ENCODE results near the gene APLF. TPM values are rescaled to one million over a fixed set of nuclear protein-coding genes. Genes with fewer than 3 reads are reported as not detected.
"Not testable (repeated sequence)": the region's sequence is repeated elsewhere in the genome, so short reads cannot be mapped to it uniquely, and the experiment has no call there.

The APLF gene
- total RNA-seq, 2 experiments from 2014 or later = 3.0 to 3.1 TPM

GRCh38 chr2:68488605-68489004 is 21.2 kb downstream of the APLF start:
- H3K27me3 Mint-ChIP-seq; H3K4me3 Mint-ChIP-seq; H3K36me3 Mint-ChIP-seq; POLR2A ChIA-PET; DNase-seq; H3K4me1 Mint-ChIP-seq (ENCODE audit: low read depth); H3K9me3 Mint-ChIP-seq; H3K27ac Mint-ChIP-seq: not testable (repeated sequence)
- intact Hi-C loops (cut with micrococcal nuclease) = loop anchor here (5.0 kb wide), 1 partner anchor 439 kb away; no protein-coding TSS in a partner anchor
- CTCF ChIA-PET = interaction anchor here (1.0 to 2.6 kb wide), 8 partner anchors 9 to 455 kb away, joined by 4 to 37 read pairs (median 12); no protein-coding TSS in a partner anchor

- intact Hi-C loops (cut with micrococcal nuclease) = loop anchor here (5.0 kb wide), 1 partner anchor 438 kb away; no protein-coding TSS in a partner anchor
- ChIA-PET CTCF (interaction anchor here (2.2 kb wide), 1 partner anchor 10 kb away, joined by 5 read pairs; no protein-coding TSS in a partner anchor), POLR2A (no interaction called here)
- Mint-ChIP-seq H3K27me3 (no peaks in the 10 kb centered on the region), H3K4me3 (no peak overlapping the region), H3K36me3 (peaks cover 3% of the 10 kb centered on the region), H3K27ac (no peak overlapping the region), H3K4me1 (ENCODE audit: low read depth) (peaks cover 2% of the 10 kb centered on the region), H3K9me3 (no peaks in the 10 kb centered on the region)
- DNase-seq = no peak
Measured at GRCh38 chr2:68489282-68489681, 21.9 kb downstream of the APLF start.

- H3K4me1 Mint-ChIP-seq (ENCODE audit: low read depth) = peaks cover 2% of the 10 kb centered on the region
- H3K27me3 Mint-ChIP-seq = no peaks in the 10 kb centered on the region
- CTCF ChIA-PET = no interaction called here
- H3K36me3 Mint-ChIP-seq = peaks cover 14% of the 10 kb centered on the region
- POLR2A ChIA-PET = no interaction called here
- no peak overlapping the region for H3K4me3 Mint-ChIP-seq
- peaks cover 6% of the 10 kb centered on the region for H3K9me3 Mint-ChIP-seq
- no peak for DNase-seq
- intact Hi-C loops (cut with micrococcal nuclease) = no loop called here
- no peak overlapping the region for H3K27ac Mint-ChIP-seq
Measured at GRCh38 chr2:68491582-68491981, 24.2 kb downstream of the APLF start.

GRCh38 chr2:68499133-68499532 is 31.7 kb downstream of the APLF start:
- no peaks in the 10 kb centered on the region for H3K4me1 Mint-ChIP-seq (ENCODE audit: low read depth)
- peaks cover 19% of the 10 kb centered on the region for H3K36me3 Mint-ChIP-seq
- H3K27me3 Mint-ChIP-seq = no peaks in the 10 kb centered on the region
- no peak overlapping the region for H3K4me3 Mint-ChIP-seq
- ChIA-PET CTCF (interaction anchor here (0.7 to 2.2 kb wide), 2 partner anchors 32 to 96 kb away, joined by 3 to 5 read pairs; no protein-coding TSS in a partner anchor), POLR2A (no interaction called here)
- no peak for DNase-seq
- intact Hi-C loops (cut with micrococcal nuclease) = no loop called here
- H3K9me3 Mint-ChIP-seq = peaks cover 14% of the 10 kb centered on the region
- H3K27ac Mint-ChIP-seq = no peak overlapping the region

GRCh38 chr2:68500649-68501048 is 33.3 kb downstream of the APLF start:
- H3K27me3 Mint-ChIP-seq = no peaks in the 10 kb centered on the region
- H3K4me3 Mint-ChIP-seq = no peak overlapping the region
- no peak overlapping the region for H3K27ac Mint-ChIP-seq
- DNase-seq = no peak
- ChIA-PET CTCF (interaction anchor here (2.2 kb wide), 1 partner anchor 95 kb away, joined by 5 read pairs; no protein-coding TSS in a partner anchor), POLR2A (no interaction called here)
- peaks cover 12% of the 10 kb centered on the region for H3K36me3 Mint-ChIP-seq
- intact Hi-C loops (cut with micrococcal nuclease) = no loop called here
- H3K9me3 Mint-ChIP-seq = peaks cover 11% of the 10 kb centered on the region
- peaks cover 4% of the 10 kb centered on the region for H3K4me1 Mint-ChIP-seq (ENCODE audit: low read depth)

GRCh38 chr2:68501768-68502167 is 34.4 kb downstream of the APLF start:
- H3K36me3 Mint-ChIP-seq = peaks cover 5% of the 10 kb centered on the region
- H3K27me3 Mint-ChIP-seq = no peaks in the 10 kb centered on the region
- H3K9me3 Mint-ChIP-seq = peaks cover 6% of the 10 kb centered on the region
- DNase-seq = no peak
- H3K4me1 Mint-ChIP-seq (ENCODE audit: low read depth) = peaks cover 14% of the 10 kb centered on the region
- ChIA-PET POLR2A (no interaction called here), CTCF (interaction anchor here (2.0 kb wide), 1 partner anchor 442 kb away, joined by 9 read pairs; no protein-coding TSS in a partner anchor)
- no peak overlapping the region for H3K4me3 Mint-ChIP-seq
- H3K27ac Mint-ChIP-seq = no peak overlapping the region
- intact Hi-C loops (cut with micrococcal nuclease) = no loop called here

GRCh38 chr2:68505603-68506159 is 38.3 kb downstream of the APLF start:
- H3K27me3 Mint-ChIP-seq = no peaks in the 10 kb centered on the region
- DNase-seq = no peak
- no peak overlapping the region for H3K4me3 Mint-ChIP-seq
- intact Hi-C loops (cut with micrococcal nuclease) = no loop called here
- H3K27ac Mint-ChIP-seq = no peak overlapping the region
- ChIA-PET POLR2A (no interaction called here), CTCF (interaction anchor here (2.4 to 2.8 kb wide), 2 partner anchors 18 to 90 kb away, joined by 9 to 10 read pairs; no protein-coding TSS in a partner anchor)
- H3K4me1 Mint-ChIP-seq (ENCODE audit: low read depth) = peaks cover 16% of the 10 kb centered on the region
- H3K9me3 Mint-ChIP-seq = peaks cover 7% of the 10 kb centered on the region
- H3K36me3 Mint-ChIP-seq = peaks cover 6% of the 10 kb centered on the region

- Mint-ChIP-seq H3K27me3 (no peaks in the 10 kb centered on the region), H3K27ac (no peak overlapping the region), H3K4me1 (ENCODE audit: low read depth) (peaks cover 16% of the 10 kb centered on the region), H3K9me3 (peaks cover 7% of the 10 kb centered on the region), H3K36me3 (peaks cover 6% of the 10 kb centered on the region), H3K4me3 (no peak overlapping the region)
- ChIA-PET CTCF (interaction anchor here (1.0 to 2.8 kb wide), 3 partner anchors 18 to 419 kb away, joined by 3 to 10 read pairs (median 9); no protein-coding TSS in a partner anchor), POLR2A (no interaction called here)
- intact Hi-C loops (cut with micrococcal nuclease) = no loop called here
- no peak for DNase-seq
Measured at GRCh38 chr2:68506170-68506569, 38.8 kb downstream of the APLF start.

- no peak overlapping the region for H3K27ac Mint-ChIP-seq
- ChIA-PET POLR2A (no interaction called here), CTCF (interaction anchor here (1.0 to 1.8 kb wide), 2 partner anchors 83 to 421 kb away, joined by 3 to 4 read pairs; no protein-coding TSS in a partner anchor)
- H3K4me3 Mint-ChIP-seq = no peak overlapping the region
- no peaks in the 10 kb centered on the region for H3K4me1 Mint-ChIP-seq (ENCODE audit: low read depth)
- H3K9me3 Mint-ChIP-seq = peaks cover 16% of the 10 kb centered on the region
- intact Hi-C loops (cut with micrococcal nuclease) = no loop called here
- H3K36me3 Mint-ChIP-seq = peaks cover 6% of the 10 kb centered on the region
- no peak for DNase-seq
- no peaks in the 10 kb centered on the region for H3K27me3 Mint-ChIP-seq
Measured at GRCh38 chr2:68512326-68512725, 44.9 kb downstream of the APLF start.

- POLR2A ChIA-PET = no interaction called here
- intact Hi-C loops (cut with micrococcal nuclease) = no loop called here
- Mint-ChIP-seq H3K4me1 (ENCODE audit: low read depth) (no peaks in the 10 kb centered on the region), H3K27me3 (no peaks in the 10 kb centered on the region), H3K36me3 (peaks cover 6% of the 10 kb centered on the region), H3K9me3 (peaks cover 16% of the 10 kb centered on the region), H3K27ac (no peak overlapping the region), H3K4me3 (no peak overlapping the region)
- DNase-seq = no peak
- CTCF ChIA-PET = interaction anchor here (1.0 to 1.8 kb wide), 2 partner anchors 82 to 420 kb away, joined by 3 to 4 read pairs; no protein-coding TSS in a partner anchor
Measured at GRCh38 chr2:68512966-68513365, 45.6 kb downstream of the APLF start.

- H3K4me3 Mint-ChIP-seq = no peak overlapping the region
- DNase-seq = no peak
- intact Hi-C loops (cut with micrococcal nuclease) = no loop called here
- no peaks in the 10 kb centered on the region for H3K36me3 Mint-ChIP-seq
- no peak overlapping the region for H3K27ac Mint-ChIP-seq
- no peaks in the 10 kb centered on the region for H3K4me1 Mint-ChIP-seq (ENCODE audit: low read depth)
- H3K9me3 Mint-ChIP-seq = peaks cover 9% of the 10 kb centered on the region
- no peaks in the 10 kb centered on the region for H3K27me3 Mint-ChIP-seq
- POLR2A ChIA-PET = no interaction called here
- CTCF ChIA-PET = no interaction called here
Measured at GRCh38 chr2:68514316-68514929, 47.0 kb downstream of the APLF start.

GRCh38 chr2:68516051-68516955 is 48.9 kb downstream of the APLF start:
- ChIA-PET POLR2A (no interaction called here), CTCF (interaction anchor here (1.0 kb wide), 1 partner anchor 53 kb away, joined by 7 read pairs; no protein-coding TSS in a partner anchor)
- Mint-ChIP-seq H3K36me3 (peaks cover 2% of the 10 kb centered on the region), H3K4me1 (ENCODE audit: low read depth) (peaks cover 8% of the 10 kb centered on the region), H3K9me3 (peaks cover 9% of the 10 kb centered on the region), H3K4me3 (no peak overlapping the region), H3K27ac (no peak overlapping the region), H3K27me3 (no peaks in the 10 kb centered on the region)
- intact Hi-C loops (cut with micrococcal nuclease) = loop anchor here (5.0 kb wide), 2 partner anchors 136 to 201 kb away; no protein-coding TSS in a partner anchor
- no peak for DNase-seq
